ENCODE data around the gene PEX5L.

DNA sequence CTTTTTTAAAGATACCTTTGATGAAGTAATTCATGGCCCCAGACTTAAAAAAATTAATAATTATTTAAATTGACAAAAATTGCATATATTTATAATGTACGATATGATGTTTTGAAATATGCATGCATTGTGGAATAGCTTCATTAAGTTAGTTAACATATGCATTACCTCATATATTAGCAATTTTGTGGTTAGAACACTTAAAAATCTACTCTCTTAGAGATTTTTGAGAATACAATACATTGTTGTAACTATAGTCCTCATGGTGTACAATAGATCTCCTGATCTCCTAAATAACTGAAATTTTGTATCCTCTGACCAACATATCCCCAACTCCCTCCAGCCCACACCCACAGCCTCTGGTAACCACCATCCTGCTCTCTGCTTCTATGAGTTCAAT, 104.1 kb downstream of the PEX5L start:
- no peak for TF ChIP-seq POLR2A (IDR thresholded peaks at IDR 0.05)
- TF ChIP-seq, protein P1, sequence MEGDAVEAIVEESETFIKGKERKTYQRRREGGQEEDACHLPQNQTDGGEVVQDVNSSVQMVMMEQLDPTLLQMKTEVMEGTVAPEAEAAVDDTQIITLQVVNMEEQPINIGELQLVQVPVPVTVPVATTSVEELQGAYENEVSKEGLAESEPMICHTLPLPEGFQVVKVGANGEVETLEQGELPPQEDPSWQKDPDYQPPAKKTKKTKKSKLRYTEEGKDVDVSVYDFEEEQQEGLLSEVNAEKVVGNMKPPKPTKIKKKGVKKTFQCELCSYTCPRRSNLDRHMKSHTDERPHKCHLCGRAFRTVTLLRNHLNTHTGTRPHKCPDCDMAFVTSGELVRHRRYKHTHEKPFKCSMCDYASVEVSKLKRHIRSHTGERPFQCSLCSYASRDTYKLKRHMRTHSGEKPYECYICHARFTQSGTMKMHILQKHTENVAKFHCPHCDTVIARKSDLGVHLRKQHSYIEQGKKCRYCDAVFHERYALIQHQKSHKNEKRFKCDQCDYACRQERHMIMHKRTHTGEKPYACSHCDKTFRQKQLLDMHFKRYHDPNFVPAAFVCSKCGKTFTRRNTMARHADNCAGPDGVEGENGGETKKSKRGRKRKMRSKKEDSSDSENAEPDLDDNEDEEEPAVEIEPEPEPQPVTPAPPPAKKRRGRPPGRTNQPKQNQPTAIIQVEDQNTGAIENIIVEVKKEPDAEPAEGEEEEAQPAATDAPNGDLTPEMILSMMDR (IDR thresholded peaks at IDR 0.05) = no peak
